Mononuclear cell (primary cell): ENCODE measurements around the gene STRBP. TPM values are rescaled to one million over a fixed set of nuclear protein-coding genes. Genes with fewer than 3 reads are reported as not detected.

Experiments used
- H3K27me3 ChIP-seq: 2 replicates; pipeline ENCODE4 v1.6.0; 2011; ENCODE audit warnings: low read length, control low read depth; ENCODE audit not compliant: insufficient read depth
- H3K4me1 ChIP-seq: 2 replicates; pipeline ENCODE4 v1.5.1; 2011; ENCODE audit warnings: mild to moderate bottlenecking, low read length, control low read depth; ENCODE audit not compliant: insufficient read depth
- H3K4me3 ChIP-seq: 2 replicates; pipeline ENCODE4 v1.5.1; 2011; ENCODE audit warnings: mild to moderate bottlenecking, low read length, moderate library complexity
- H3K9me3 ChIP-seq: 2 replicates; pipeline ENCODE4 v1.5.1; 2011; ENCODE audit warnings: low read depth, mild to moderate bottlenecking, control low read depth, low read length
- total RNA-seq: library from RNA; depleted of rRNA; stranded (reverse); fragments of >200 nt; gene quantifications from one replicate; pipeline ENCODE4 v1.2.3, GENCODE V29; 2012

Gene STRBP
- total RNA-seq, 1 donor, result 13.6 TPM

- no peak overlapping the region for H3K4me3 ChIP-seq
- H3K27me3 ChIP-seq, result no peaks in the 10 kb centered on the region
- no peaks in the 10 kb centered on the region for H3K9me3 ChIP-seq
- H3K4me1 ChIP-seq, result peaks cover 7% of the 10 kb centered on the region
Measured at GRCh38 chr9:123167474-123167873, 100.9 kb downstream of the STRBP start.

- Histone ChIP-seq H3K4me3 (no peak overlapping the region), H3K27me3 (no peaks in the 10 kb centered on the region), H3K9me3 (no peaks in the 10 kb centered on the region), H3K4me1 (peaks cover 7% of the 10 kb centered on the region)
Measured at GRCh38 chr9:123165813-123166212, 102.6 kb downstream of the STRBP start.

GRCh38 chr9:123164285-123164684, 104.1 kb downstream of the STRBP start:
- peaks cover 7% of the 10 kb centered on the region for H3K4me1 ChIP-seq
- no peaks in the 10 kb centered on the region for H3K27me3 ChIP-seq
- H3K9me3 ChIP-seq, result no peaks in the 10 kb centered on the region
- H3K4me3 ChIP-seq, result no peak overlapping the region

- H3K27me3 ChIP-seq, result no peaks in the 10 kb centered on the region
- H3K9me3 ChIP-seq, result no peaks in the 10 kb centered on the region
- no peak overlapping the region for H3K4me3 ChIP-seq
- H3K4me1 ChIP-seq, result peaks cover 7% of the 10 kb centered on the region
Measured at GRCh38 chr9:123162791-123163345, 105.5 kb downstream of the STRBP start.

- Histone ChIP-seq H3K4me3 (no peak overlapping the region), H3K27me3 (no peaks in the 10 kb centered on the region), H3K4me1 (peaks cover 7% of the 10 kb centered on the region), H3K9me3 (no peaks in the 10 kb centered on the region)
Measured at GRCh38 chr9:123162360-123162759, 106.0 kb downstream of the STRBP start.

GRCh38 chr9:123157221-123157620, 111.2 kb downstream of the STRBP start:
- no peaks in the 10 kb centered on the region for H3K9me3 ChIP-seq
- H3K27me3 ChIP-seq, result no peaks in the 10 kb centered on the region
- H3K4me1 ChIP-seq, result no peaks in the 10 kb centered on the region
- H3K4me3 ChIP-seq, result no peak overlapping the region

GRCh38 chr9:123150708-123151503, 117.5 kb downstream of the STRBP start:
- H3K9me3 ChIP-seq, result no peaks in the 10 kb centered on the region
- no peaks in the 10 kb centered on the region for H3K4me1 ChIP-seq

GRCh38 chr9:123149067-123149466, 119.3 kb downstream of the STRBP start:
- Histone ChIP-seq H3K9me3 (no peaks in the 10 kb centered on the region), H3K4me1 (no peaks in the 10 kb centered on the region), H3K27me3 (no peaks in the 10 kb centered on the region), H3K4me3 (no peak overlapping the region)

More at GRCh38 chr9:123150708-123151503, 117.5 kb downstream of the STRBP start:
- Histone ChIP-seq H3K27me3 (no peaks in the 10 kb centered on the region), H3K4me3 (no peak overlapping the region)

GRCh38 chr9:123138163-123138562, 130.2 kb downstream of the STRBP start:
- Histone ChIP-seq H3K4me3 (no peak overlapping the region), H3K27me3 (no peaks in the 10 kb centered on the region), H3K4me1 (no peaks in the 10 kb centered on the region), H3K9me3 (no peaks in the 10 kb centered on the region)

- Histone ChIP-seq H3K9me3 (no peaks in the 10 kb centered on the region), H3K27me3 (no peaks in the 10 kb centered on the region), H3K4me3 (no peak overlapping the region)
Measured at GRCh38 chr9:123135430-123135829, 133.0 kb downstream of the STRBP start.

GRCh38 chr9:123132696-123133095, 135.7 kb downstream of the STRBP start:
- Histone ChIP-seq H3K9me3 (no peaks in the 10 kb centered on the region), H3K27me3 (no peaks in the 10 kb centered on the region), H3K4me1 (no peaks in the 10 kb centered on the region), H3K4me3 (no peak overlapping the region)

More at GRCh38 chr9:123135430-123135829, 133.0 kb downstream of the STRBP start:
- H3K4me1 ChIP-seq, result no peaks in the 10 kb centered on the region

GRCh38 chr9:123131993-123132392, 136.4 kb downstream of the STRBP start:
- peaks cover 3% of the 10 kb centered on the region for H3K4me1 ChIP-seq
- no peak overlapping the region for H3K4me3 ChIP-seq
- no peaks in the 10 kb centered on the region for H3K27me3 ChIP-seq
- H3K9me3 ChIP-seq, result no peaks in the 10 kb centered on the region

- Histone ChIP-seq H3K27me3 (no peaks in the 10 kb centered on the region), H3K4me1 (peaks cover 3% of the 10 kb centered on the region)
Measured at GRCh38 chr9:123131258-123131657, 137.1 kb downstream of the STRBP start.

GRCh38 chr9:123129423-123129822, 139.0 kb downstream of the STRBP start:
- no peak overlapping the region for H3K4me3 ChIP-seq

More at GRCh38 chr9:123131258-123131657, 137.1 kb downstream of the STRBP start:
- Histone ChIP-seq H3K4me3 (no peak overlapping the region), H3K9me3 (no peaks in the 10 kb centered on the region)

GRCh38 chr9:123128591-123128990, 139.8 kb downstream of the STRBP start:
- Histone ChIP-seq H3K9me3 (no peaks in the 10 kb centered on the region), H3K4me3 (no peak overlapping the region), H3K27me3 (no peaks in the 10 kb centered on the region), H3K4me1 (peaks cover 3% of the 10 kb centered on the region)

More at GRCh38 chr9:123129423-123129822, 139.0 kb downstream of the STRBP start:
- Histone ChIP-seq H3K4me1 (peaks cover 3% of the 10 kb centered on the region), H3K27me3 (no peaks in the 10 kb centered on the region), H3K9me3 (no peaks in the 10 kb centered on the region)
